GM18861 (cell line): ENCODE measurements around the gene WWC2.

Experiments
- ATAC-seq: cut with Tn5 transposase; IDR thresholded peaks from one replicate; pipeline ENCODE4 v1.9.1; 2021; ENCODE audit not compliant: unreplicated experiment

The WWC2 gene

GRCh38 chr4:183348706-183349659 is 249.9 kb downstream of the WWC2 start:
- ATAC-seq: no peak

GRCh38 chr4:183349673-183350072 is 250.6 kb downstream of the WWC2 start:
- no peak for ATAC-seq

- ATAC-seq: no peak
Measured at GRCh38 chr4:183350317-183351071, 251.4 kb downstream of the WWC2 start.

GRCh38 chr4:183352546-183352945 is 253.5 kb downstream of the WWC2 start:
- ATAC-seq: no peak

GRCh38 chr4:183353557-183353956 is 254.5 kb downstream of the WWC2 start:
- no peak for ATAC-seq

- no peak for ATAC-seq
Measured at GRCh38 chr4:183354219-183354618, 255.2 kb downstream of the WWC2 start.

- no peak for ATAC-seq
Measured at GRCh38 chr4:183355405-183355804, 256.3 kb downstream of the WWC2 start.

- no peak for ATAC-seq
Measured at GRCh38 chr4:183356173-183356830, 257.2 kb downstream of the WWC2 start.

- no peak for ATAC-seq
Measured at GRCh38 chr4:183356931-183357675, 258.0 kb downstream of the WWC2 start.

- no peak for ATAC-seq
Measured at GRCh38 chr4:183358215-183358755, 259.2 kb downstream of the WWC2 start.

- no peak for ATAC-seq
Measured at GRCh38 chr4:183360161-183360919, 261.3 kb downstream of the WWC2 start.

- ATAC-seq: no peak
Measured at GRCh38 chr4:183362036-183362435, 263.0 kb downstream of the WWC2 start.

- no peak for ATAC-seq
Measured at GRCh38 chr4:183362916-183363542, 264.0 kb downstream of the WWC2 start.

- no peak for ATAC-seq
Measured at GRCh38 chr4:183364025-183364424, 265.0 kb downstream of the WWC2 start.

- ATAC-seq: no peak
Measured at GRCh38 chr4:183366206-183366835, 267.3 kb downstream of the WWC2 start.

- ATAC-seq: no peak
Measured at GRCh38 chr4:183369073-183369472, 270.0 kb downstream of the WWC2 start.
